ENCODE data around the gene AP4S1. TPM values are rescaled to one million over a fixed set of nuclear protein-coding genes. Genes with fewer than 3 reads are reported as not detected.

Gene AP4S1
- total RNA-seq, 1 donor from 2014 or later, result 5.3 TPM

- peaks cover 5% of the 10 kb centered on the region for H3K4me1 Mint-ChIP-seq (ENCODE audit: low read depth)
- no peaks in the 10 kb centered on the region for H3K27me3 Mint-ChIP-seq (ENCODE audit: low read depth)
- TF ChIP-seq CTCF (IDR thresholded peaks at IDR 0.05), result no peak
- H3K27ac Mint-ChIP-seq (ENCODE audit: unreplicated experiment), result no peak overlapping the region
- no peaks in the 10 kb centered on the region for H3K9me3 Mint-ChIP-seq (ENCODE audit: low read depth)
- peaks cover 26% of the 10 kb centered on the region for H3K36me3 Mint-ChIP-seq (ENCODE audit: low read depth)
- no peak for DNase-seq (ENCODE audit: low spot score)
- no peak overlapping the region for H3K4me3 Mint-ChIP-seq (ENCODE audit: unreplicated experiment)
Observed at GRCh38 chr14:31127690-31128089, 102.2 kb downstream of the AP4S1 start.

GRCh38 chr14:31128601-31129526, 103.4 kb downstream of the AP4S1 start:
- peaks cover 5% of the 10 kb centered on the region for H3K4me1 Mint-ChIP-seq (ENCODE audit: low read depth)
- H3K27me3 Mint-ChIP-seq (ENCODE audit: low read depth), result no peaks in the 10 kb centered on the region
- DNase-seq (ENCODE audit: low spot score), result no peak
- H3K36me3 Mint-ChIP-seq (ENCODE audit: low read depth), result peaks cover 25% of the 10 kb centered on the region
- H3K9me3 Mint-ChIP-seq (ENCODE audit: low read depth), result no peaks in the 10 kb centered on the region
- no peak for TF ChIP-seq CTCF (IDR thresholded peaks at IDR 0.05)
- H3K4me3 Mint-ChIP-seq (ENCODE audit: unreplicated experiment), result no peak overlapping the region
- no peak overlapping the region for H3K27ac Mint-ChIP-seq (ENCODE audit: unreplicated experiment)

DNA sequence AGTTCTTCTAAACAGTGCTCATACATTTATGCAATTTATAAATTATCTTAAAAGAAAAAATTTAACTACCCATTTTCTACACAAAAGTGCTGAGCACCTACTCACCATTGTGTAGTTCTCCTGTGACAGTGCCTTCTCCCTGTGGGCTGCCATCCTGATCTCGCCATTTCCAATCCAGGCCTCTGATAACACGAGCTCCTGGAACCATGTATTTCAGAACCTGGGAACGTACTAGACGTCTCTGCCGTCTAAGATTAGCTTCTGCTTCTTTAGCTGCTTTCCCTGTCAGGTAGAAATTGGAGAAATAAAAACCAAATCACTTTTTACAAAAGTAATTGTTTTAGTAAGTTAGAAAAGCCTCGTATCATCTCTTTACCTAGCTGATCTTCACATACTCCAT, 107.7 kb downstream of the AP4S1 start:
- Mint-ChIP-seq H3K4me1 (ENCODE audit: low read depth) (peaks cover 5% of the 10 kb centered on the region), H3K27ac (ENCODE audit: unreplicated experiment) (no peak overlapping the region), H3K27me3 (ENCODE audit: low read depth) (no peaks in the 10 kb centered on the region), H3K4me3 (ENCODE audit: unreplicated experiment) (no peak overlapping the region), H3K36me3 (ENCODE audit: low read depth) (peaks cover 24% of the 10 kb centered on the region), H3K9me3 (ENCODE audit: low read depth) (no peaks in the 10 kb centered on the region)
- no peak for TF ChIP-seq CTCF (IDR thresholded peaks at IDR 0.05)
- DNase-seq (ENCODE audit: low spot score), result no peak

DNA sequence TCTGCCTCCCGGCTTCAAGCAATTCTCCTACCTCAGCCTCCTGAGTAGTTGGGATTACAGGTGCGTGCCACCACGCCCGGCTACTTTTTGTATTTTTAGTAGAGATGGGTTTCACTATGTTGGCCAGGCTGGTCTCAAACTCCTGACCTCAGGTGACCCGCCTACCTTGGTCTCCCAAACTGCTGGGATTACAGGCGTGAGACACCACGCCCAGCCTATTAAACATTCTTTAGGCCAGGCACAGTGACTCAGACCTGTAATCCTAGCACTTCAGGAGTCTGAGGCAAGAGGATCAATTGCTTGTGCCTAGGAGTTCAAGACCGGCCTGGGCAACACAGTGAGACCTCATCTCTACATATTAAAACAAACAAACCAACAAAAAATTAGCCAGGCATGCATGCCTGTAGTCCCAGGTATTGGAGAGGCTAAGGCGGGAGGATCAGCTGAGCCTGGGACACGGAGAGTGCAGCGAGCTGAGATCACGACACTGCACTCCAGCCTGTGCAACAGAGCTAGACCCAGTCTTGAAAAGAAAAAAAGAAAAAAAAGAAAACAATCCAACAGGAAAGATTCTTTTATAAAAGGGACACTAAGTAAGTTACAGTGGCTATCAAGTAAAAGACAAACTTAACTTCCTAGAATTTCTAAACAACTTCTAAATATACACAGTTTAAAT, 111.9 kb downstream of the AP4S1 start:
- no peak for DNase-seq (ENCODE audit: low spot score)
- no peaks in the 10 kb centered on the region for H3K9me3 Mint-ChIP-seq (ENCODE audit: low read depth)

More for the DNA sequence above, 111.9 kb downstream of the AP4S1 start:
- no peak overlapping the region for H3K27ac Mint-ChIP-seq (ENCODE audit: unreplicated experiment)
- peaks cover 17% of the 10 kb centered on the region for H3K36me3 Mint-ChIP-seq (ENCODE audit: low read depth)
- H3K27me3 Mint-ChIP-seq (ENCODE audit: low read depth), result no peaks in the 10 kb centered on the region
- TF ChIP-seq CTCF (IDR thresholded peaks at IDR 0.05), result no peak
- no peaks in the 10 kb centered on the region for H3K4me1 Mint-ChIP-seq (ENCODE audit: low read depth)
- no peak overlapping the region for H3K4me3 Mint-ChIP-seq (ENCODE audit: unreplicated experiment)

Data from chondrocyte (in vitro differentiated cells).